Right renal cortex interstitium (tissue), 3 donors: ENCODE data around the gene SLC4A7. TPM values are rescaled to one million over a fixed set of nuclear protein-coding genes. Genes with fewer than 3 reads are reported as not detected.
"Not testable (repeated sequence)": the region's sequence is repeated elsewhere in the genome, so short reads cannot be mapped to it uniquely, and the experiment has no call there.

Source experiments
- DNase-seq, 3 donors: peaks; one replicate each; pipeline ENCODE4 v3.0.0-alpha.2; 2013; ENCODE audit warnings: low read depth in 3 of 3, low spot score in 2 of 3
- polyA plus RNA-seq, 3 donors: library from polyadenylated mRNA; unstranded; fragments of 120-200 nt; gene quantifications; one replicate each; pipeline ENCODE4 v1.2.1, GENCODE V29; 2013; ENCODE audit not compliant: insufficient read length in 3 of 3

The SLC4A7 gene
- polyA plus RNA-seq, 3 donors: 21.6 to 25.2 (median 24.9) TPM

DNA sequence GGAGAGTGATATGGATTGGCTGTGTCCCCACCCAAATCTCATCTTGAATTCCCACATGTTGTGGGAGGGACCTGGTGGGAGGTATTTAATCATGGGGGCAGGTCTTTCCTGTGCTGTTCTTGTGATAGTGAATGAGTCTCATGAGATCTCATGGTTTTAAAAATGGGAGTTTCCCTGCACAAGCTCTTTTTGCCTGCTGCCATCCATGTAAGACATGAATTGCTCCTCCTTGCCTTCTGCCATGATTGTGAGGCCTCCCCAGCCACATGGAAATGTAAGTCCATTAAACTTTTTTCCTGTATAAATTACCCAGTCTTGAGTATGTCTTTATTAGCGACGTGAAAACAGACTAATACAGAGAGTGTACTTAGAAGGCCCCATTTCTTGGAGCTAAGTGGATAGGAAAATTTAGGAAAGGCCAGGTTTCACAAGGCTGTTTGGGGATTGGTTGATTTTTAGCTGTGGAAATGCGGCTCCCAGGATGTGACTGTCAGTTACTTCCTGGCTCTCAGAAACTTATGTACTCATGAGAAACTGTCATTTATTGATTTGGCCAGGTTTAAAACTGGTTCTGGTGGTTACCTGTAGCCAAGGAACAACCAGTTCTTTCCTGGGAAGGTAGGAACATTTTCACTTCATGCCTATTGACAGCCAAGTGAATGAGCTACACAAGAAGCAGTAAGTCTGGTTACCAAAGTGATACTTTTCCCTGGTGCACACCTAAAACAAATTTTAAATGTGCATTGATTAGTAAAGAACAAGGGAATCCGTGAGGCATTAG lies 155.0 kb downstream of the SLC4A7 start:
- DNase-seq: not testable (repeated sequence)

DNA sequence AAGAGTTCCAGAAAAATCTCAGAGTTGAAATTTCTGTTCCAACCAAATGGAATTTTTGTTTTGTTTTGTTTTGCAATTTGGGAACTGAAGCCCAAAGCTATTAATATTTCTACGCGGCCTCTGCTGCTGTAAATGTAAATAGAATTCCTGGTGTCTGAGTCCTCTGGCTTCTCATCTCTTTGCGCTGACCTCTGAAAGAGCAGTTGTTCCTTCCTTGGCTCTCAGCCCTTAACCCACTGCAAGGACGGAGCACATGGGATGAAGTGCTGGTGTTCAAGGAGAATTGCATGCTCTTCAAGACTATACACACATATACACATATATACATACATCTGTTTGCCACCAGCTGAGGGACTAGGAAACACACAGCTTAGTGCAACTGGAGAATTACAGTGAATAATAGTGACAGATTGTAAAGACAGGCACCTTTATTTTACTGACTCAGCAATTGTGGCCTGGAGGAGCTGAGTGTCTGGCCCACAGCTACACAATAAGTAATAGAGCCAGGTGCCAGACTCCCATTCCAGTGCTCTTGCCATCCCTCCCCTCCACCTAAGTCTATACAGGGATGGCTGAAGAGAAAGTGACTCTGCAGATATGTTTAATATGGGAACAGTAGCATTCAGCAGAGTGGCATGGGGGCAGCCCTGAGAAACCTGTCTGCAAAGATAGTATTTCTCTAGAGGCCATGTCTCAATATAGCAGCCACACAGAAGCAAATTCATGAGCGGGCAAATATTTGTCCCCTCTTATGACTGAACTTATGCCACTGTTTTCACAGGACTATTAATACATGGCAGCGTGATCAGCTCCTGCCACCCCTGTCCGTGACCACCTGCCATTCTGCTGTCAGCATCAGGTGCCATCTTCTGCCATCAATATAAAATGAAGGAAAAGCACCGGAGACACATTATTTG lies 157.3 kb downstream of the SLC4A7 start:
- no peak for DNase-seq

DNA sequence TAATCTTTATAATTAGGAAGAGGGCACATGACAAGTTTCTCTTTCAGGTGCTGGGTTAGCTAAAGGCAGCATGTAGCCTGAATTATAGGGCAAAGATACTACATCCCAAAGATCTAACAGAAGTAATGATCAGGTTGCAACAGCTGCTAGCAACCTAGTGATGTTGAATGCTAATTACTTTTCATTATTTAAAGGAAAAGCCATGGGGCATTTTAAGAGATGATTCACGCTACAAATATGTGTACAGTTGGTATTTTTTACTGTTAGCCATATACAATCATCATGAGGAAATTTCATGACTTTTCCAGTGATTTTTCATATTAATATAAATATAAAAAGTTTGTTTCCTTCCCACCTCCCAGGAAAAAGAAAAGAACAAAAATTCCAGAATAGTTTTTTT lies 158.0 kb downstream of the SLC4A7 start:
- no peak for DNase-seq

DNA sequence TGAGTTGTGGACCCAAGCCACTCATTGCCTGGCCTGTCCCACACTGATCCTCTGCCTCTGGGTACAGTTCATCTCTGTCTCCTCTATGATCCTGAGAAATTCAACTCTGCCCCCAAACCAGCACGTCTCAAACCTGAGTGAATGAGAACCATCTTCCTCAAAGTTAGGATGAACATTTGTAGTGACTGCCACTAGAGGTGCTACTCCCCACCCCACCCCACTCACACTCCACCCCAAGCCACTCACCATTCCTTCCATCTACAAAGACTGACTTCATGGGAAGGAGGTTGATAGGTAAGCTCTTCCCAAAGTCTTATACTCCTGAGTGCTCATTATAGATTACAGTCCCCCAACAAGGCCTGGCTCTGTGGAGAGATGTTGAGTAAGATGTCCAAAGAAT lies 158.8 kb downstream of the SLC4A7 start:
- no peak for DNase-seq

DNA sequence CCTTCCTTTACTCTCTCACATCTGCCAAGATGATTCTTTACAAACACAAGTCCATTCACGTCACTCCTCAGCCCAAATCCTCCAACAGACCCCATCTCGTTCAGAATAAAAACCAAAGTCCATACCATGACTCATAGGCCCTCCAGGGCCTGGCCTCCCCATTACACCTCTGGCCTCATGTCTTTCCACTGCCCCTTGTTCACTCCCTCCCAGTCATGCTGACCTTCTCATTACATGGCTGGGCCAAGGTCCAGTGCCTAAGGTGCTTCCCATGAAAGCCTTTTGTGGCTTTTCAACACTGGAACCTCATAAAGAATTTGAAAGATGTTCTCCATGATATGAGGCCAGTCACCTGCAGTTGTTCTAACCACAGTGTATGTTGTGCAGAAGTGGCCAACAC lies 159.5 kb downstream of the SLC4A7 start:
- DNase-seq: no peak

DNA sequence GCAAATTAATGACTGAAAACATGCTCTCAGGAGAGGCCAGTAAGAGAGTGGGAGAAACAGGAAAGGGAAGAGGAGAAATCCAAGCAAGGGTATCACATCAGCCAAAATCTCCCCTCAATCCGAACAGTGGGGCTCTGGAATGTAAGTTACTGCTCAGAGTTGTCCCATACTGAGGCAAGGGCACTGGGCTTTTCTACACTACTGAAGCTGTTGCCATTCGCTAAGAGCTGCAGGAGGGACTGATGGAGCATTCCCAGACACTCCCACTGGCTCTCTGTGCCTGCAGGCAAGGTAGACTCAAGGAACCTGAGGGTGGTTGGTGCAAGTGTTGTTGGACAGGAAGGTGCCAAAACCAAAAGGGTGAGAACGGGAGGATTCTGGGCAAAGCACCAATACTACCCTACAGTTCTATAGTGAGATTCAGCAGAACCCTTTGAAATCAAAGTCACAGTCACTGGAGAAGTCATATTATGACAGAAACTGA lies 161.1 kb downstream of the SLC4A7 start:
- DNase-seq: no peak

Other genes starting within 250 kb of the SLC4A7 start
- gene NEK10, start 115.0 kb downstream of the SLC4A7 start, polyA plus RNA-seq: 1 to 10 TPM; 1.7 to 2.2 (median 2.1) TPM
- gene EOMES, start 237.9 kb upstream of the SLC4A7 start, polyA plus RNA-seq: under 1 TPM; 0.13 to 0.19 (median 0.15) TPM